Immature natural killer cell (primary cell): Measurements from ENCODE around the gene RSPH9. TPM values are rescaled to one million over a fixed set of nuclear protein-coding genes. Genes with fewer than 3 reads are reported as not detected.
"Not testable (repeated sequence)": the region's sequence is repeated elsewhere in the genome, so short reads cannot be mapped to it uniquely, and the experiment has no call there.

ENCODE experiments used
- DNase-seq, 3 donors: peaks; one replicate each; pipeline ENCODE4 v3.0.0; 2022; ENCODE audit warnings: mixed read lengths in 1 of 3
- H3K27ac Mint-ChIP-seq, 6 donors: one replicate each; pipeline ENCODE4 v1.8.0; 2020; ENCODE audit warnings: mixed read lengths in 6 of 6, mild to moderate bottlenecking in 5 of 6, inconsistent platforms in 4 of 6, moderate library complexity in 3 of 6
- H3K27me3 Mint-ChIP-seq, 3 donors: one replicate each; pipeline ENCODE4 v1.8.0; 2020 to 2021; ENCODE audit warnings: low read depth in 3 of 3, mild to moderate bottlenecking in 3 of 3, mixed read lengths in 3 of 3, moderate library complexity in 3 of 3, inconsistent platforms in 1 of 3
- H3K36me3 Mint-ChIP-seq, 3 donors: one replicate each; pipeline ENCODE4 v1.8.0; 2020; ENCODE audit warnings: mixed read lengths in 3 of 3, inconsistent platforms in 2 of 3, mild to moderate bottlenecking in 2 of 3
- H3K4me1 Mint-ChIP-seq, 2 donors: one replicate each; pipeline ENCODE4 v1.8.0; 2020; ENCODE audit warnings: inconsistent platforms in 2 of 2, mild to moderate bottlenecking in 2 of 2, mixed read lengths in 2 of 2, moderate library complexity in 1 of 2
- H3K4me3 Mint-ChIP-seq, 5 donors: one replicate each; pipeline ENCODE4 v1.8.0; 2020; ENCODE audit warnings: mild to moderate bottlenecking in 5 of 5, mixed read lengths in 5 of 5, inconsistent platforms in 3 of 5, moderate library complexity in 3 of 5
- H3K9me3 Mint-ChIP-seq, 6 donors: one replicate each; pipeline ENCODE4 v1.8.0; 2020; ENCODE audit warnings: mild to moderate bottlenecking in 6 of 6, mixed read lengths in 6 of 6, inconsistent platforms in 4 of 6, moderate library complexity in 3 of 6
- polyA plus RNA-seq, 3 donors: library from polyadenylated mRNA; unstranded; fragments of 300-500 nt; fragmentation: Illumina TruSeq; gene quantifications; one replicate each; pipeline ENCODE4 v1.2.3, GENCODE V29; 2021

Gene RSPH9
- polyA plus RNA-seq, 3 donors from 2014 or later, result 0.55 to 0.86 (median 0.76) TPM

- Mint-ChIP-seq H3K27me3 (peaks cover 7 to 14% (median 10%) of the 10 kb centered on the region in 3 donors), H3K4me1 (peaks cover 43 to 53% of the 10 kb centered on the region in 2 donors)
Observed at GRCh38 chr6:43635387-43636307, 9.2 kb upstream of the RSPH9 start, which contains the start of gene MAD2L1BP. MAD2L1BP (plus strand) TSS chr6:43635840; CDS start chr6:43635876, 36 bp downstream.

DNA sequence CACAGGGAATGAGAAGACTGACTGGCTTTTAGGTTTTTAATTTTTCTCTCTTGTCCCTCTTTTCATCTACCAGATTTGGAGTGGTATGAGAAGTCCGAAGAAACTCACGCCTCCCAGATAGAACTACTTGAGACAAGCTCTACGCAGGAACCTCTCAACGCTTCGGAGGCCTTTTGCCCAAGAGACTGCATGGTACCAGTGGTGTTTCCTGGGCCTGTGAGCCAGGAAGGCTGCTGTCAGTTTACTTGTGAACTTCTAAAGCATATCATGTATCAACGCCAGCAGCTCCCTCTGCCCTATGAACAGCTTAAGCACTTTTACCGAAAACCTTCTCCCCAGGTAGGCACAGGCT, 8.6 kb upstream of the RSPH9 start:
- Mint-ChIP-seq H3K4me1 (peaks cover 42 to 53% of the 10 kb centered on the region in 2 donors), H3K4me3 (peak overlapping the region; percentile 96 to 100 (median 99)), H3K27me3 (peaks cover 7 to 14% (median 10%) of the 10 kb centered on the region in 3 donors), H3K27ac (peak overlapping the region; percentile 90 to 97 (median 95)), H3K36me3 (peaks cover 12 to 19% (median 14%) of the 10 kb centered on the region in 3 donors), H3K9me3 (no peaks in the 10 kb centered on the region)
- peak in 1 of 3 donors; percentile 4 for DNase-seq

More at GRCh38 chr6:43635387-43636307, 9.2 kb upstream of the RSPH9 start, which contains the start of gene MAD2L1BP:
- peak within 1 kb of the TSS; percentile 90 to 97 (median 95) for H3K27ac Mint-ChIP-seq
- DNase-seq, result peak; percentile 84 to 86 (median 84)
- H3K36me3 Mint-ChIP-seq, result peaks cover 11 to 18% (median 14%) of the 10 kb centered on the region in 3 donors
- no peaks in the 10 kb centered on the region for H3K9me3 Mint-ChIP-seq
- H3K4me3 Mint-ChIP-seq, result peak within 1 kb of the TSS; percentile 96 to 100 (median 99)

GRCh38 chr6:43639984-43640800, 4.6 kb upstream of the RSPH9 start:
- peak overlapping the region in 1 of 5 donors; percentile 46 for H3K4me3 Mint-ChIP-seq
- peak overlapping the region in 2 of 6 donors; percentile 58 to 75 for H3K27ac Mint-ChIP-seq
- no peak for DNase-seq
- peaks cover 9 to 12% (median 10%) of the 10 kb centered on the region in 3 donors for H3K27me3 Mint-ChIP-seq
- H3K9me3 Mint-ChIP-seq, result no peaks in the 10 kb centered on the region
- H3K36me3 Mint-ChIP-seq, result peaks cover 16 to 22% (median 17%) of the 10 kb centered on the region in 3 donors
- H3K4me1 Mint-ChIP-seq, result peaks cover 44 to 58% of the 10 kb centered on the region in 2 donors

GRCh38 chr6:43645613-43645964, 753 bp downstream of the RSPH9 start:
- Mint-ChIP-seq H3K36me3 (peaks cover 3 to 8% (median 4%) of the 10 kb centered on the region in 3 donors), H3K4me1 (peaks cover 15 to 17% of the 10 kb centered on the region in 2 donors), H3K27me3 (peaks cover 4 to 8% (median 4%) of the 10 kb centered on the region in 3 donors), H3K27ac (peak overlapping the region in 3 of 6 donors; percentile 49 to 74 (median 64)), H3K9me3 (peaks cover 0 to 1% (median 0%) of the 10 kb centered on the region in 6 donors), H3K4me3 (peak overlapping the region; percentile 79 to 87 (median 84))
- DNase-seq, result no peak

- Mint-ChIP-seq H3K36me3 (peaks cover 0 to 3% (median 0%) of the 10 kb centered on the region in 3 donors), H3K27ac (peak overlapping the region in 1 of 6 donors; percentile 5), H3K27me3 (peaks cover 4 to 8% (median 4%) of the 10 kb centered on the region in 3 donors), H3K4me3 (peak overlapping the region in 1 of 5 donors; percentile 2), H3K4me1 (peaks cover 15 to 16% of the 10 kb centered on the region in 2 donors), H3K9me3 (peaks cover 0 to 1% (median 0%) of the 10 kb centered on the region in 6 donors)
- no peak for DNase-seq
Observed at GRCh38 chr6:43647613-43648012, 2.8 kb downstream of the RSPH9 start.

GRCh38 chr6:43648248-43648647, 3.4 kb downstream of the RSPH9 start:
- no peak overlapping the region for H3K4me3 Mint-ChIP-seq
- no peak for DNase-seq
- peaks cover 0 to 3% (median 0%) of the 10 kb centered on the region in 3 donors for H3K36me3 Mint-ChIP-seq
- H3K9me3 Mint-ChIP-seq, result peaks cover 0 to 1% (median 0%) of the 10 kb centered on the region in 6 donors
- H3K27me3 Mint-ChIP-seq, result peaks cover 2 to 8% (median 4%) of the 10 kb centered on the region in 3 donors
- H3K27ac Mint-ChIP-seq, result no peak overlapping the region
- peaks cover 14 to 16% of the 10 kb centered on the region in 2 donors for H3K4me1 Mint-ChIP-seq

DNA sequence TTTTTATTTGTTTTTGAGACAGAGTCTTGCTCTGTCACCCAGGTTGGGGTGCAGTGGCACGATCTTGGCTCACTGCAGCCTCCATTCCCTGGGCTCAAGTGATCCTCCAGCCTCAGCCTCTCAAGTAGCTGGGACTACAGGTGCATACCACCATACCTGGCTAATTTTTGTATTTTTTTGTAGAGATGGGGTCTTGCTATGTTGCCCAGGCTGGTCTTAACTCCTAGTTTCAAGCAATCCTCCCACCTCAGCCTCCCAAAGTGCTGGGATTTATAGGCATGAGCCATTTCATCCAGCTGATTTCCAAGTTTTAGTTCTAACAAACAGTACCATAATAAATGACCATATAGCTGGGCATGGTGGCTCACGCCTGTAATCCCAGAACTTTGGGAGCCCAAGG, 8.0 kb downstream of the RSPH9 start:
- not testable (repeated sequence) for H3K27me3 Mint-ChIP-seq, H3K4me3 Mint-ChIP-seq, H3K4me1 Mint-ChIP-seq, H3K9me3 Mint-ChIP-seq, H3K27ac Mint-ChIP-seq, DNase-seq, H3K36me3 Mint-ChIP-seq

DNA sequence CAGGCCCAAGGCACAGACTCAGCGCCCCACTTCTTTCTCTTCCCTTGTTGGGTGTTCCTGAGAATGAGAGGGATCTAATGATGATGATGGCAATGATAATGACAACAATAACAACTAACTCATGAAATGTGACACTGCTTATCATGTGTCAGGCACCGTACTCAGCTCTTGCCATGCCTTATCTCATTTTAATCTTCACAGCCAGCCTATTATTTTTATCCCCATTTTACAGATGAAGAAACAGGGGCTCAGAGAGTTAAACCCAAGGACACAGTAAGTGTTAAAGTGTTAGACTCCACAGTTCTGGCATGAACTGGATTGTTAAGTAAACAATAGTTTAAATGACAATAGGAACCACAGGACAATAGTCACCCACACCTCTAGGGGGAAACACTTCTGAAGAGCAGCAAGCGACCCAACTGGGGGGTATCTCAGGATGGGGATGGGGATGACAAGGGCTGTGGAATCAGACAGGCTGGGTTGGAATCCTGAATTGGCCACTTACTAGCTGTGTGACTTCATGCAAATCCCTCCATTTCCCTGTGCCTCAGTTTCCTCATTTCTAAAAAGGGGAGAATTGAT, 12.5 kb downstream of the RSPH9 start:
- H3K36me3 Mint-ChIP-seq, result no peaks in the 10 kb centered on the region
- H3K27me3 Mint-ChIP-seq, result peaks cover 0 to 8% (median 1%) of the 10 kb centered on the region in 3 donors
- no peak for DNase-seq
- H3K4me3 Mint-ChIP-seq, result no peak overlapping the region
- H3K27ac Mint-ChIP-seq, result no peak overlapping the region
- H3K4me1 Mint-ChIP-seq, result no peaks in the 10 kb centered on the region
- no peaks in the 10 kb centered on the region for H3K9me3 Mint-ChIP-seq

DNA sequence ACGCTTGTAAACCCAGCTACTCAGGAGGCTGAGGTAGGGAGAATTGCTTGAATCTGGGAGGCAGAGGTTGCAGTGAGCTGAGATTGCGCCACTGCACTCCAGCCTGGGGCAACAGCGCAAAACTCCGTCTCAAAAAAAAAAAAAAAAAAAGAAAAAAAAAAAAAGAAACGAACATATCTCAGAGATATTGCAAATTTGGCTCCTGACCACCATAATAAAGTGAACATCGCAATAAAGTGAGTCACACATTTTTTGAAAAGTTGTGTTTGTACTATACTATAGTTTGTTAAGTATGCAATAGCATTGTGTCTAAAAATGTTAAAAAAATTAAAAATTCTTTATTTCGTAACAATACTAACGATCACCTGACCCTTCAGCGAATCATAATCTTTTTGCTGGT, 13.3 kb downstream of the RSPH9 start:
- no peaks in the 10 kb centered on the region for H3K9me3 Mint-ChIP-seq
- H3K4me1 Mint-ChIP-seq, result no peaks in the 10 kb centered on the region
- no peak for DNase-seq
- H3K27me3 Mint-ChIP-seq, result peaks cover 0 to 8% (median 1%) of the 10 kb centered on the region in 3 donors
- H3K27ac Mint-ChIP-seq, result no peak overlapping the region
- H3K36me3 Mint-ChIP-seq, result no peaks in the 10 kb centered on the region
- no peak overlapping the region for H3K4me3 Mint-ChIP-seq

DNA sequence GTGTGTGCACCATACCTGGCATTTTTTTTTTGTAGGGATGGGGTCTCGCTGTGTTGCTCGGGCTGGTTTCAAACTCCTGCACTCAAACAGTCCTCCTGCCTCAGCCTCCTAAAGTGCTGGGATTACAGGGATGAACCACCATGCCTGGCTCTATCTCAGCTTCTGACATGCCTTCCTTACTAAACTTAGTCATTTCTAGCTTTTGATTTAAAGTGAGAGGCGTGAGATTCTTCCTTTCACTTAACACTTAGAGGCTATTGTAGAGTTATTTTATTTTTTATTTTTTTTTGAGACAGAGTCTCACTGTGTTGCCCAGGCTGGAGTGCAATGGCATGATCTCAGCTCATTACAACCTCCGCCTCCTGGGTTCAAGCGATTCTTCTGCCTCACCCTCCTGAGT, 18.1 kb downstream of the RSPH9 start:
- not testable (repeated sequence) for H3K36me3 Mint-ChIP-seq, DNase-seq, H3K27me3 Mint-ChIP-seq, H3K4me3 Mint-ChIP-seq, H3K9me3 Mint-ChIP-seq, H3K27ac Mint-ChIP-seq
- peaks cover 6 to 10% of the 10 kb centered on the region in 2 donors for H3K4me1 Mint-ChIP-seq

- H3K9me3 Mint-ChIP-seq, result no peaks in the 10 kb centered on the region
- H3K36me3 Mint-ChIP-seq, result no peaks in the 10 kb centered on the region
- no peak for DNase-seq
- no peak overlapping the region for H3K27ac Mint-ChIP-seq
- H3K4me3 Mint-ChIP-seq, result no peak overlapping the region
- peaks cover 4 to 6% (median 5%) of the 10 kb centered on the region in 3 donors for H3K27me3 Mint-ChIP-seq
- peaks cover 11% of the 10 kb centered on the region in 2 donors for H3K4me1 Mint-ChIP-seq
Observed at GRCh38 chr6:43665376-43665775, 20.5 kb downstream of the RSPH9 start.

DNA sequence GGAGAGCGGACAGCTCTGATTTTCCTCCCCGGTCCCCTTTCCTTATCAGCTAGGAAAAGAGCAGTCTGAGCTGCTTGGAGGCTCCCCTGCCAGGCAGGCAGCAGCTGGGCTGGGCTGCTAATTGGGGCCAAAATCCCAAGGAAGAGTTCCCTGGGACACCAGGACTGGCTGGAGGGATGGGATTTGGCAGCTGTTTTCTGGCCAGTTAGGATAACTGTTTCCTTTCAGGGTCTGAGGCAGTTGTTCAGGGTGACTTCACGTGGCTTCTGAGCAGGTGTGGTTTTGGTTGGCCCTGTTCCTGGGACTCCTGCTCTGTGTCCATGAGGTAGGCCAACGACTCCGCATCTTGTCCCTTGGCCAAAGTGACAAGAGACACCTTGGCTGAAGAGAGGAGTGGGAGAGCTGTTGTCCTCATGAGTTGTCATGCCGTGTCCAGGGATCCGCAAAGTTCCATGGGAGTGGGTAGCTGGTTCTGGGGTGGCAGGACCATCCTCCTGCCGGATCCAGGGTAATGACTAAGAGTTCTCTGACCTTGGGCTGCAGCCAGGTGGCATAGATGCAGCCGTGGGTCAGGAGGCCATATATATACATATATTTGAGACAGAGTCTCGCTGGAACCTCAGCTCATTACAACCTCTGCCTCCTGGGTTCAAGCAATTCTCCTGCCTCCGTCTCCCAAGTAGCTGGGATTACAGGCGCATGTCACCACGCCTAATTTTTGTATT, 21.5 kb downstream of the RSPH9 start:
- DNase-seq, result no peak
- H3K4me1 Mint-ChIP-seq, result peaks cover 11% of the 10 kb centered on the region in 2 donors
- peaks cover 2 to 6% (median 5%) of the 10 kb centered on the region in 3 donors for H3K27me3 Mint-ChIP-seq
- peaks cover 0 to 4% (median 0%) of the 10 kb centered on the region in 3 donors for H3K36me3 Mint-ChIP-seq
- no peak overlapping the region for H3K4me3 Mint-ChIP-seq
- no peak overlapping the region for H3K27ac Mint-ChIP-seq
- H3K9me3 Mint-ChIP-seq, result no peaks in the 10 kb centered on the region
